OCI-LY1 (cell line): ENCODE measurements around the gene PCDHGA7.
"Not testable (repeated sequence)": the region's sequence is repeated elsewhere in the genome, so short reads cannot be mapped to it uniquely, and the experiment has no call there.

Experiments used
- EZH2 ChIP-seq: fragments of 200-600 bp; sonication (generic), shearing (Covaris generic); IDR thresholded peaks from 2 replicates; pipeline ENCODE4 v1.8.0; 2017; ENCODE audit warnings: borderline replicate concordance, mixed run types, mild to moderate bottlenecking, antibody characterized with exemption, low read length, moderate library complexity, mixed read lengths
- TF ChIP-seq, protein P1 (sequence below): fragments of 200-600 bp; sonication (generic), shearing (Covaris generic); IDR thresholded peaks from 2 replicates; pipeline ENCODE4 v1.5.1; 2017; ENCODE audit warnings: mild to moderate bottlenecking, antibody characterized with exemption, low read length, moderate library complexity, mixed read lengths

DNA sequence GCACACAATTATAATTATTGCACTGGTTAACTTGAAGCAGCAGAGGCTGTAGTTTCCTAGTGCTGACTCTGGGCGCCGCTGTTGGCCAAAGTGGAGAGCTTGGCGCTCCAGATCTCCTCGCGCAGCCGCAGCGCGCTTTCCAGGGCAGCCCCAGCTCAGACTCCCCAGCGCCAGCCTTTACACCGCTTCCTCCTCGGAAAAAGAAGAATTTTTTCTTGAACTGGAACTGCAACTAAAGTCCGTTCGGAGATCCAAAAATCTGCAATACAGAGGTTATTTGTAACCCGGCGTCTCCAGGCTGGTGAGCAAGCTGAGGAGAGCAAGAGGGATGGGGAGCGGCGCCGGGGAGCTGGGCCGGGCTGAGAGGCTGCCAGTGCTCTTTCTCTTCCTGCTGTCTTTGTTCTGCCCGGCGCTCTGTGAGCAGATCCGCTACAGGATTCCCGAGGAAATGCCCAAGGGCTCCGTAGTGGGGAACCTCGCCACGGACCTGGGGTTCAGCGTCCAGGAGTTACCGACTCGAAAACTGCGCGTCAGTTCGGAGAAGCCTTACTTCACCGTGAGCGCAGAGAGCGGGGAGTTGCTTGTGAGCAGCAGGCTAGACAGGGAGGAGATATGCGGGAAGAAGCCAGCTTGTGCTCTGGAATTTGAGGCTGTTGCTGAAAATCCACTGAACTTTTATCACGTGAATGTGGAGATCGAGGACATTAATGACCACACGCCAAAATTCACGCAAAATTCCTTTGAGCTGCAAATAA lies 5.2 kb downstream of the PCDHGA7 start, which contains the start of gene PCDHGB4:
- TF ChIP-seq, protein P1, sequence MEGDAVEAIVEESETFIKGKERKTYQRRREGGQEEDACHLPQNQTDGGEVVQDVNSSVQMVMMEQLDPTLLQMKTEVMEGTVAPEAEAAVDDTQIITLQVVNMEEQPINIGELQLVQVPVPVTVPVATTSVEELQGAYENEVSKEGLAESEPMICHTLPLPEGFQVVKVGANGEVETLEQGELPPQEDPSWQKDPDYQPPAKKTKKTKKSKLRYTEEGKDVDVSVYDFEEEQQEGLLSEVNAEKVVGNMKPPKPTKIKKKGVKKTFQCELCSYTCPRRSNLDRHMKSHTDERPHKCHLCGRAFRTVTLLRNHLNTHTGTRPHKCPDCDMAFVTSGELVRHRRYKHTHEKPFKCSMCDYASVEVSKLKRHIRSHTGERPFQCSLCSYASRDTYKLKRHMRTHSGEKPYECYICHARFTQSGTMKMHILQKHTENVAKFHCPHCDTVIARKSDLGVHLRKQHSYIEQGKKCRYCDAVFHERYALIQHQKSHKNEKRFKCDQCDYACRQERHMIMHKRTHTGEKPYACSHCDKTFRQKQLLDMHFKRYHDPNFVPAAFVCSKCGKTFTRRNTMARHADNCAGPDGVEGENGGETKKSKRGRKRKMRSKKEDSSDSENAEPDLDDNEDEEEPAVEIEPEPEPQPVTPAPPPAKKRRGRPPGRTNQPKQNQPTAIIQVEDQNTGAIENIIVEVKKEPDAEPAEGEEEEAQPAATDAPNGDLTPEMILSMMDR: not testable (repeated sequence)
- not testable (repeated sequence) for TF ChIP-seq EZH2
